Fibroblast of pulmonary artery (primary cell): Measurements from ENCODE around the gene ERI3.

Experiments
- DNase-seq: peaks from one replicate; pipeline ENCODE4 v3.0.0-alpha.2; 2010; ENCODE audit warnings: low read depth
- H3K4me3 ChIP-seq: replicated peaks from 2 replicates; pipeline ENCODE4 v1.5.1; 2011; ENCODE audit warnings: low read depth, mild to moderate bottlenecking, control low read depth, low read length, moderate library complexity
- TF ChIP-seq, protein P1 (sequence below): IDR thresholded peaks from 2 replicates; pipeline ENCODE4 v1.5.1; 2011; ENCODE audit warnings: mild to moderate bottlenecking, control low read depth, low read length, inconsistent platforms; ENCODE audit errors: missing control alignments

ERI3 gene

DNA sequence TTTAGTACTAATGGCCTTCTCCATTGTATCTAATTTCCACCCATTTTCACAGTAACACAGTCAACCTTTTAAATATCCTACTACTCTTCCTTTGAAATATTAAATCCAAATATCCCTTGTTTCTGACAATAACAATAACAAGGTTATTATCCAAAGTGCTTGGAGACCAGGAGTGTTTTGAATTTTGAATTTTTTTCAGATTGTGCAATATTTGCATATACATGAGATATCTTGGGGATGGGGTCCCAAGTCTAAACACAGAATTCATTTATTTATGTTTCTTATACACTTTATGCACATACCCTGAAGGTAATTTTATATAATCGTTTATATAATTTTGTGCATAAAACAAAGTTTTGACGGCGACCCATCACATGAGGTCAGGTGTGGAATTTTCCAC lies 124.3 kb downstream of the ERI3 start:
- TF ChIP-seq, protein P1, sequence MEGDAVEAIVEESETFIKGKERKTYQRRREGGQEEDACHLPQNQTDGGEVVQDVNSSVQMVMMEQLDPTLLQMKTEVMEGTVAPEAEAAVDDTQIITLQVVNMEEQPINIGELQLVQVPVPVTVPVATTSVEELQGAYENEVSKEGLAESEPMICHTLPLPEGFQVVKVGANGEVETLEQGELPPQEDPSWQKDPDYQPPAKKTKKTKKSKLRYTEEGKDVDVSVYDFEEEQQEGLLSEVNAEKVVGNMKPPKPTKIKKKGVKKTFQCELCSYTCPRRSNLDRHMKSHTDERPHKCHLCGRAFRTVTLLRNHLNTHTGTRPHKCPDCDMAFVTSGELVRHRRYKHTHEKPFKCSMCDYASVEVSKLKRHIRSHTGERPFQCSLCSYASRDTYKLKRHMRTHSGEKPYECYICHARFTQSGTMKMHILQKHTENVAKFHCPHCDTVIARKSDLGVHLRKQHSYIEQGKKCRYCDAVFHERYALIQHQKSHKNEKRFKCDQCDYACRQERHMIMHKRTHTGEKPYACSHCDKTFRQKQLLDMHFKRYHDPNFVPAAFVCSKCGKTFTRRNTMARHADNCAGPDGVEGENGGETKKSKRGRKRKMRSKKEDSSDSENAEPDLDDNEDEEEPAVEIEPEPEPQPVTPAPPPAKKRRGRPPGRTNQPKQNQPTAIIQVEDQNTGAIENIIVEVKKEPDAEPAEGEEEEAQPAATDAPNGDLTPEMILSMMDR: no peak
- no peak overlapping the region for H3K4me3 ChIP-seq
- no peak for DNase-seq

DNA sequence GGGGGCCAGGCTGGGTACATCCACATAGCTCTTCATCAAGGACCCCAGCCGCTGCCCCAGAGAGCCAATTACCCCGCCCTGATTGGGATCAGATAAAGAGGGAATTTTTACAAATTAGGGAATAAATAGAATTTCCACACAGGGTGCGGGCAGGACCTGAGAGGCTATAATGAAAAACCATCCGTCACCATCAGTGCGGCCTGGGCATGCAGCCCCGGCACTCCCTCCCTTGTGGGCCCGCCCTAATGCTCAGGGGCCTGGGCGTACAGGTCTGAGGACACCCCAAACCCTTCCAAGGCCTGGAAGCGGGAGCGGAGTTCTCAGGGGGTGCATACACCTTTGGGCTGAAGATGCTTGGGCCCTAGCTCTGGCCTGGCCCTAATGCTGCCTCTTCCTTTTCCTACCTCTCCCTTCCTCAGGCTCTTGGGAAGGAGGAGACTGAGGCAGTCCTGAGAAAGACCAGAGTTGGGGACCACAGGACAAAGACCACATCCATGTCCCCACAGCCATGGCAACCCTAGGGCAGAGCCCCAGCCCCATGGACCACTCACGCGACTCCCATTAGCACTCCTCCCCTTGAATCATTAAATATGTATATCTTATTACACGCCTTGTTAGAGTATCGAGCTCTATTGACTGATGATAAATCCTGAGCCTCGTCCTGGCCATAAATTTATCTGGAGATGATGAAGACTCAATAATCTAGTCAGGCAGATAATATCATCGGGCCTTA lies 125.5 kb downstream of the ERI3 start:
- TF ChIP-seq, protein P1: no peak
- DNase-seq: no peak
- no peak overlapping the region for H3K4me3 ChIP-seq

DNA sequence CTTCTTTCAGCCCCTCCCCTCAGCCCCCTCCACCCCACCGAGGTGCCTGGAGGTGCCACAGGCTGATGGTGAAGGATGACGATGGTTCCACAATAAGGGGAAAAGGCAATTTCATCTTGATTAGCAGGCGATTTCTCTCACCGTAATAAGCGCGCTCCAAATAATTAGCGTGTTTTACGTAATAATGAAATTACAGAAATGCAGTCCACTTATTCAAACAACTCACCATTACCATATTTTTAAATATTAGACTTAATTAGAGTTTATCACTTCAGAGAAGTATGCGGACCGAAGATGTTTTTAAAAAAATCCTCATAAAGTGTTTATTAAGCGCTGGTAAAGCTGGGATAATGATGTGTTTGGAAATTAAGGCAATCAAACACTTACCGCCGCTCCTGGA lies 126.8 kb downstream of the ERI3 start:
- TF ChIP-seq, protein P1: no peak
- no peak for DNase-seq
- H3K4me3 ChIP-seq: no peak overlapping the region

DNA sequence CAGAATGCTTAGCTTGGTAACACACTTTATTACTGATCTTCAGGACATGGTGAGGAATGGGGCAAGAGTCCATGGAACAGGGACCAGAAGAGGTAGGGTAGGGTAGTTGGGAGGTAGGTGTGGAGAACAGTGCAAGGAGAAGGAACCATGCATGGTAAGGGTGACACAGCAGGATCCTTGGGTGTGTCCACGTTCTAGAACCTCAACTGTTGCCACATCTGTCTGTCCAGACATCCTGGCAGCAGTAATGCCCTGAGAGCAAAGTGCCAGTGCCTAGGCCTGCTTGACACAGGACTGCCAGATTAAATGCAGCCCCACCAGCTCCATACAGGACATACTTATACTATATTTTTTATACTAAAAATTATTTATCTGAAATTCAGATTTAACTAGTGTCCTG lies 127.8 kb downstream of the ERI3 start:
- no peak for DNase-seq
- TF ChIP-seq, protein P1: no peak
- H3K4me3 ChIP-seq: no peak overlapping the region

DNA sequence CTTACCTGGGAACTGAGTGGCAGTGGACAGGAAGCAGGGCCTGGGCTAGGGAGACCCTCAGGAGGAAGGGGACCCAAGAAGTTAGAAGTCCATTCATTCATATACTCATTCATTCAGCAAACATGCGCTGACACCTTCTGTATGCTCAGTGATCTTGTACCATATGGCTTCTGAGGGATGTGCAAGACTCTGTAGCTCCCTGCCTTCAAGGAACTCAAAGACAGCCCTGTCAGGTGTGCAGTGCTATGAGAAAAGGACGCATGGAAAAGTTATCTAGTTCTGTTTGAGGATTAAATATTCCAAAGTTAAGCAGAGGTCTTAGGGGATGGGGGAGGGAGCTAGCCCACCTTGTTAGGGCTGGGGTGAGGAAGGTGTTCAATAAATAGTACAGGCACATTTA lies 129.3 kb downstream of the ERI3 start:
- TF ChIP-seq, protein P1: no peak
- DNase-seq: no peak
- H3K4me3 ChIP-seq: no peak overlapping the region

- TF ChIP-seq, protein P1: no peak
- DNase-seq: no peak
Measured at GRCh38 chr1:44223187-44223610, 131.9 kb downstream of the ERI3 start.

More at GRCh38 chr1:44223187-44223610, 131.9 kb downstream of the ERI3 start:
- H3K4me3 ChIP-seq: no peak overlapping the region
